H1 (cell line): ENCODE results near the gene GCC1. TPM values are rescaled to one million over a fixed set of nuclear protein-coding genes. Genes with fewer than 3 reads are reported as not detected.

Experiments
- CTCF ChIA-PET: fragments of 300-600 bp; sonication (Branson Sonifier 250); formaldehyde crosslinking; loops from one replicate; lab custom pipeline; 2021; ENCODE audit not compliant: partially characterized antibody; lab: Charles Lee
- POLR2A ChIA-PET: fragments of 300-600 bp; sonication (Branson Sonifier 250); formaldehyde crosslinking; loops from one replicate; lab custom pipeline; 2021; ENCODE audit warnings: inconsistent platforms; ENCODE audit not compliant: partially characterized antibody; lab: Charles Lee
- DNase-seq, 2 experiments: peaks; one replicate each; pipeline versions ENCODE4 v3.0.0 to v3.0.0-alpha.2; 2010 to 2022; ENCODE audit warnings: low spot score in 2 of 2, low read depth in 1 of 2, mixed read lengths in 1 of 2
- FAIRE-seq: peaks from 2 replicates; lab custom pipeline; 2011; peaks lifted over from hg19 to GRCh38; lab: Jason Lieb, UNC
- H2AFZ ChIP-seq: 2 replicates; pipeline ENCODE4 v1.8.1; 2012; ENCODE audit warnings: low read length, inconsistent platforms
- H2AK5ac ChIP-seq: 2 replicates; pipeline ENCODE4 v1.6.1; 2013; ENCODE audit warnings: low read depth, low read length
- H2BK120ac ChIP-seq: replicated peaks from 2 replicates; pipeline ENCODE3; 2013; ENCODE audit warnings: low read depth, low read length, inconsistent platforms
- H2BK12ac ChIP-seq: 2 replicates; pipeline ENCODE4 v1.6.1; 2013; ENCODE audit warnings: low read depth, low read length
- H2BK15ac ChIP-seq: 2 replicates; pipeline ENCODE4 v1.6.1; 2013; ENCODE audit warnings: low read length
- H2BK20ac ChIP-seq: 2 replicates; pipeline ENCODE4 v1.6.1; 2013; ENCODE audit warnings: low read length
- H2BK5ac ChIP-seq: 2 replicates; pipeline ENCODE4 v1.6.1; 2013; ENCODE audit warnings: low read depth, low read length
- H3K14ac ChIP-seq: 2 replicates; pipeline ENCODE4 v1.6.1; 2013; ENCODE audit warnings: inconsistent platforms; ENCODE audit not compliant: insufficient read length
- H3K18ac ChIP-seq: 2 replicates; pipeline ENCODE4 v1.6.1; 2013; ENCODE audit warnings: low read length; ENCODE audit errors: extremely low read depth
- H3K23ac ChIP-seq: 2 replicates; pipeline ENCODE4 v1.6.1; 2013; ENCODE audit warnings: inconsistent platforms; ENCODE audit not compliant: insufficient read length
- H3K23me2 ChIP-seq: 2 replicates; pipeline ENCODE4 v1.6.1; 2013; ENCODE audit warnings: low read depth, low read length
- H3K27ac ChIP-seq: 2 replicates; pipeline ENCODE4 v1.6.1; 2011; ENCODE audit warnings: low read depth, low read length, inconsistent platforms
- H3K27me3 ChIP-seq, 4 experiments: replicated peaks in 1 of 4; 1 replicate in 1 of 4; 2 replicates in 3 of 4; pipeline versions ENCODE4 v1.6.1 to v1.8.1; 2011 to 2013; ENCODE audit warnings: low read length in 3 of 4, mild to moderate bottlenecking in 3 of 4, inconsistent platforms in 2 of 4, mixed read lengths in 2 of 4, moderate library complexity in 1 of 4; ENCODE audit not compliant: control insufficient read depth in 3 of 4, insufficient read depth in 3 of 4; ENCODE audit errors: extremely low read depth in 1 of 4
- H3K36me3 ChIP-seq, 4 experiments: 2 replicates each; pipeline versions ENCODE4 v1.6.1 to v1.8.1; 2011 to 2013; ENCODE audit warnings: mild to moderate bottlenecking in 4 of 4, low read length in 3 of 4, moderate library complexity in 2 of 4, control low read depth in 1 of 4, inconsistent platforms in 1 of 4; ENCODE audit not compliant: insufficient read depth in 4 of 4, control insufficient read depth in 2 of 4
- H3K4ac ChIP-seq: replicated peaks from 2 replicates; pipeline ENCODE3; 2013; ENCODE audit warnings: low read length, low read depth, mixed read lengths, inconsistent platforms; ENCODE audit not compliant: insufficient read length
- H3K4me1 ChIP-seq, 4 experiments: replicated peaks in 1 of 4; 1 replicate in 1 of 4; 2 replicates in 3 of 4; pipeline versions ENCODE4 v1.6.1 to v1.8.1; 2011 to 2013; ENCODE audit warnings: low read length in 3 of 4, inconsistent platforms in 2 of 4, mixed read lengths in 1 of 4; ENCODE audit not compliant: insufficient read depth in 4 of 4, control insufficient read depth in 3 of 4
- H3K4me2 ChIP-seq, 2 experiments: 2 replicates each; pipeline versions ENCODE4 v1.6.1 to v1.8.1; 2011 to 2013; ENCODE audit warnings: low read depth in 2 of 2, low read length in 2 of 2, control low read depth in 1 of 2, inconsistent platforms in 1 of 2, mild to moderate bottlenecking in 1 of 2; ENCODE audit not compliant: insufficient read depth in 1 of 2
- H3K4me3 ChIP-seq, 4 experiments: fragments of 200-600, 300-600 bp in 1 of 4; sonication (generic), shearing (Covaris generic), sonication (Bioruptor Twin) in 1 of 4; 2 replicates each; pipeline versions ENCODE4 v1.5.1 to v1.8.1; 2011 to 2016; ENCODE audit warnings: low read length in 4 of 4, low read depth in 3 of 4, control low read depth in 2 of 4, inconsistent platforms in 2 of 4, mild to moderate bottlenecking in 2 of 4, mixed read lengths in 1 of 4, moderate library complexity in 1 of 4; ENCODE audit not compliant: insufficient read depth in 2 of 4; ENCODE audit errors: extremely low read depth in 1 of 4
- H3K56ac ChIP-seq: replicated peaks from 2 replicates; pipeline ENCODE3; 2013; ENCODE audit warnings: low read depth, mild to moderate bottlenecking, mixed read lengths, low read length, inconsistent platforms; ENCODE audit not compliant: insufficient read length
- H3K79me1 ChIP-seq: 2 replicates; pipeline ENCODE4 v1.6.1; 2013; ENCODE audit warnings: low read depth, low read length, control low read depth
- H3K79me2 ChIP-seq, 2 experiments: 2 replicates each; pipeline versions ENCODE4 v1.6.1 to v1.8.1; 2012 to 2013; ENCODE audit warnings: low read length in 2 of 2, mild to moderate bottlenecking in 2 of 2, inconsistent platforms in 1 of 2; ENCODE audit not compliant: insufficient read depth in 2 of 2, control insufficient read depth in 1 of 2
- H3K9ac ChIP-seq, 4 experiments: replicated peaks in 1 of 4; 1 replicate in 1 of 4; 2 replicates in 3 of 4; pipeline versions ENCODE4 v1.6.1 to v1.8.1; 2011 to 2013; ENCODE audit warnings: low read depth in 3 of 4, low read length in 3 of 4, control low read depth in 2 of 4, mild to moderate bottlenecking in 2 of 4, moderate library complexity in 2 of 4, inconsistent platforms in 1 of 4; ENCODE audit errors: extremely low read depth in 1 of 4
- H3K9me3 ChIP-seq, 2 experiments: 2 replicates each; pipeline versions ENCODE4 v1.6.1 to v1.8.1; 2012 to 2013; ENCODE audit warnings: mild to moderate bottlenecking in 2 of 2, moderate library complexity in 2 of 2, control low read depth in 1 of 2, inconsistent platforms in 1 of 2, low read depth in 1 of 2, low read length in 1 of 2, mixed read lengths in 1 of 2; ENCODE audit not compliant: insufficient read depth in 2 of 2
- H4K20me1 ChIP-seq, 2 experiments: replicated peaks in 1 of 2; 2 replicates each; pipeline versions ENCODE3 to v1.8.1; 2011 to 2013; ENCODE audit warnings: inconsistent platforms in 2 of 2, low read length in 2 of 2, mild to moderate bottlenecking in 1 of 2; ENCODE audit not compliant: insufficient read depth in 2 of 2, control insufficient read depth in 1 of 2
- H4K5ac ChIP-seq: 2 replicates; pipeline ENCODE4 v1.6.1; 2013; ENCODE audit warnings: low read length, low read depth, mixed read lengths, inconsistent platforms; ENCODE audit not compliant: insufficient read length
- H4K8ac ChIP-seq: 2 replicates; pipeline ENCODE4 v1.8.0; 2013; ENCODE audit warnings: mild to moderate bottlenecking, moderate library complexity, low read length, inconsistent platforms; ENCODE audit not compliant: insufficient read depth; ENCODE audit errors: extremely low read depth
- H4K91ac ChIP-seq: replicated peaks from 2 replicates; pipeline ENCODE3; 2013; ENCODE audit warnings: low read length, mixed read lengths, inconsistent platforms; ENCODE audit not compliant: insufficient read length
- EZH2 ChIP-seq: fragments of 200-600 bp; sonication (generic); IDR thresholded peaks from 2 replicates; pipeline ENCODE4 v1.7.1; 2012; ENCODE audit warnings: low read depth, mild to moderate bottlenecking, moderate library complexity, low read length, inconsistent platforms; ENCODE audit not compliant: severe bottlenecking
- GTF2F1 ChIP-seq: IDR thresholded peaks from 2 replicates; pipeline ENCODE4 v1.6.1; 2012; ENCODE audit warnings: low read depth, low read length, improper control_type of control experiment, borderline replicate concordance
- JUND ChIP-seq: IDR thresholded peaks from 2 replicates; pipeline ENCODE4 v1.6.1; 2011; ENCODE audit warnings: mild to moderate bottlenecking, improper control_type of control experiment, low read length
- TEAD4 ChIP-seq: IDR thresholded peaks from 2 replicates; pipeline ENCODE4 v1.6.1; 2012; ENCODE audit warnings: low read depth, low read length, inconsistent platforms, mixed read lengths
- WGBS, 2 experiments: shearing (Covaris generic) in 1 of 2; methylation state at CpG; one replicate each; pipeline versions ENCODE4 v1.1.6 to v1.1.7; 2013 to 2015; ENCODE audit warnings: low lambda C conversion rate in 2 of 2, mixed read lengths in 2 of 2, inconsistent platforms in 1 of 2, low coverage in 1 of 2, missing lambda C conversion rate in 1 of 2; ENCODE audit not compliant: insufficient replicate concordance in 2 of 2, insufficient coverage in 1 of 2, insufficient read length in 1 of 2; ENCODE audit errors: extremely low coverage in 1 of 2, missing lambda C conversion rate in 1 of 2; 5-methylcytosine and 5-hydroxymethylcytosine counted together
- polyA plus RNA-seq, 7 experiments: library from polyadenylated mRNA; depleted of rRNA in 3 of 7; stranded (reverse) in 5 of 7; unstranded in 2 of 7; fragments of >200 nt in 5 of 7; fragments of 200-250 nt in 2 of 7; gene quantifications; 1 replicate in 5 of 7; 2 replicates in 1 of 7; 4 replicates in 1 of 7; pipeline versions ENCODE4 v1.2.1 to v1.2.3, GENCODE V29; 2011 to 2013; ENCODE audit warnings: missing spikeins in 2 of 7, mixed read lengths in 2 of 7
- total RNA-seq: library from RNA; stranded (reverse); fragmentation: NEBNext Ultra II Directional; extraction: Animal tissue kit (Norgen Biotek cat#: 25700); gene quantifications from 2 replicates; pipeline ENCODE4 v1.2.1, GENCODE V29; 2021
- TF ChIP-seq, protein P1 (sequence below): IDR thresholded peaks from 2 replicates; pipeline ENCODE4 v1.6.1; 2012; ENCODE audit warnings: inconsistent platforms

GCC1 gene
- total and polyA plus RNA-seq, 2 of the 8 experiments (the other 6 are each of a cell fraction or from before 2014, with no cell fraction given) = 3.3 to 15.0 TPM

DNA sequence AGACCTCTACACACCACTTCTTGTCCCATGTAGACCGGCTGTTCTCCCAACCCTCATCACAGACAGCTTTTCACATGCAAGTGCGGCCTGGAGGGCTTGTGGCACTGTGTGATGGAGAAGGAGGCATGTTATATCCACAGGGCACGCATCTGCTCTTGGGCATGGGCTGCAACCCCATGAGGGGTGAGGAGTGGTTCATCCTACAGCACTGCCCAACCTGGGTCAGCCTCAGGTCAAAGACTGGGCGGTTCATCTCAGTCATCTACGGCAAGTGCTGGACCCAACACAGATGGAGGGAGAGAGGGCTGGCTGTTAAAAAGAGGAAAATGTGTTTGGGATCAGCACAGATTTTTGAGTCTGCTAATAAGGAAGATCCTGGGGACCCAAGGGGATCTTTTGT lies 10.3 kb upstream of the GCC1 start:
- no peak overlapping the region for H2BK15ac ChIP-seq
- no peak overlapping the region for H3K14ac ChIP-seq
- H3K23ac ChIP-seq = no peak overlapping the region
- no peaks in the 10 kb centered on the region for H3K9me3 ChIP-seq
- ChIA-PET POLR2A (no interaction called here), CTCF (interaction anchor here (1.3 to 8.1 kb wide), 2 partner anchors 13 to 33 kb away, joined by 4 to 55 read pairs; no protein-coding TSS in a partner anchor)
- H3K18ac ChIP-seq = no peak overlapping the region
- H3K23me2 ChIP-seq = no peaks in the 10 kb centered on the region
- H3K4me1 ChIP-seq = peaks cover 0 to 2% (median 0%) of the 10 kb centered on the region in 4 experiments; a peak in 1 of 7 replicates
- no peak overlapping the region for H3K27ac ChIP-seq
- FAIRE-seq (no peak), DNase-seq (no peak)
- H3K4ac ChIP-seq = no peak overlapping the region
- no peak overlapping the region for H2BK120ac ChIP-seq
- H4K91ac ChIP-seq = no peak overlapping the region
- H2BK12ac ChIP-seq = no peak overlapping the region
- no peak overlapping the region for H3K4me3 ChIP-seq
- peaks cover 4 to 12% (median 10%) of the 10 kb centered on the region in 4 experiments for H3K36me3 ChIP-seq
- H3K79me1 ChIP-seq = no peaks in the 10 kb centered on the region
- H3K56ac ChIP-seq = no peak overlapping the region
- H2BK20ac ChIP-seq = no peak overlapping the region
- H4K5ac ChIP-seq = no peak overlapping the region
- no peak overlapping the region for H3K9ac ChIP-seq
- no peak overlapping the region; the same call in 1 of the 2 replicates for H4K8ac ChIP-seq
- no peak overlapping the region for H2BK5ac ChIP-seq
- H4K20me1 ChIP-seq = peaks cover 0 to 1% of the 10 kb centered on the region in 2 experiments
- H3K79me2 ChIP-seq = no peaks in the 10 kb centered on the region
- 77% methylated on average over 5 of the region's 5 CpGs; no CpG with 5 or more reads in 1 of the 2 experiments for WGBS, 2 experiments
- no peak overlapping the region for H2AK5ac ChIP-seq
- no peak overlapping the region for H3K4me2 ChIP-seq
- no peaks in the 10 kb centered on the region; a peak in 2 of 7 replicates for H3K27me3 ChIP-seq
- H2AFZ ChIP-seq = no peak overlapping the region
- TF ChIP-seq TEAD4 (no peak), EZH2 (no peak), JUND (no peak), GTF2F1 (no peak)
- TF ChIP-seq, protein P1, sequence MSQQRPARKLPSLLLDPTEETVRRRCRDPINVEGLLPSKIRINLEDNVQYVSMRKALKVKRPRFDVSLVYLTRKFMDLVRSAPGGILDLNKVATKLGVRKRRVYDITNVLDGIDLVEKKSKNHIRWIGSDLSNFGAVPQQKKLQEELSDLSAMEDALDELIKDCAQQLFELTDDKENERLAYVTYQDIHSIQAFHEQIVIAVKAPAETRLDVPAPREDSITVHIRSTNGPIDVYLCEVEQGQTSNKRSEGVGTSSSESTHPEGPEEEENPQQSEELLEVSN = no peak
